Endometrium (tissue), 2 donors: ENCODE data around the gene STRADB.
A peak's percentile ranks its signal among the peaks of the same experiment; 100 is the strongest.
"Not testable (repeated sequence)": the region's sequence is repeated elsewhere in the genome, so short reads cannot be mapped to it uniquely, and the experiment has no call there.

Experiments used
- FAIRE-seq: peaks from 2 replicates; lab custom pipeline; 2012; peaks lifted over from hg19 to GRCh38; lab: Jason Lieb, UNC
- donor health status: control.
- donor health status: control.

Gene STRADB

DNA sequence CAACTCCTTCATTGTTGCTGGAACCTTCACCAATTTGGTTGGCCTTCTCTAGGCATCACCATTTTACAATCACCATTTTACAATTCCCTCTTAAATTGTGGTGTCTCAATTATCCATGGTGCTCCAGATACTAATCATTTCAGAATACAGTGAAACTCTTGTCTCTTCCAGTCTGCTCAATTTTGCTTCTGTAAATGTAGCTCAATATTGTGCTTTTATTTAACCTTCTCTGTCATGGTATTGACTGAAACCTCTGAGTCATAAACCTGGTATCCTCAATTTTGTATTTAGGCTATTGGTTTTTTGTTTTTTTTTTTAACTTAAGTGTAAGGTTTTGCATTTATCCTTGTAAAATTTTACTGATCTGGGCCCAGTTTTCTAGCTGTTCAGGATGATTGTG is 16.1 kb downstream of the STRADB start:
- FAIRE-seq, result peak; percentile 33

DNA sequence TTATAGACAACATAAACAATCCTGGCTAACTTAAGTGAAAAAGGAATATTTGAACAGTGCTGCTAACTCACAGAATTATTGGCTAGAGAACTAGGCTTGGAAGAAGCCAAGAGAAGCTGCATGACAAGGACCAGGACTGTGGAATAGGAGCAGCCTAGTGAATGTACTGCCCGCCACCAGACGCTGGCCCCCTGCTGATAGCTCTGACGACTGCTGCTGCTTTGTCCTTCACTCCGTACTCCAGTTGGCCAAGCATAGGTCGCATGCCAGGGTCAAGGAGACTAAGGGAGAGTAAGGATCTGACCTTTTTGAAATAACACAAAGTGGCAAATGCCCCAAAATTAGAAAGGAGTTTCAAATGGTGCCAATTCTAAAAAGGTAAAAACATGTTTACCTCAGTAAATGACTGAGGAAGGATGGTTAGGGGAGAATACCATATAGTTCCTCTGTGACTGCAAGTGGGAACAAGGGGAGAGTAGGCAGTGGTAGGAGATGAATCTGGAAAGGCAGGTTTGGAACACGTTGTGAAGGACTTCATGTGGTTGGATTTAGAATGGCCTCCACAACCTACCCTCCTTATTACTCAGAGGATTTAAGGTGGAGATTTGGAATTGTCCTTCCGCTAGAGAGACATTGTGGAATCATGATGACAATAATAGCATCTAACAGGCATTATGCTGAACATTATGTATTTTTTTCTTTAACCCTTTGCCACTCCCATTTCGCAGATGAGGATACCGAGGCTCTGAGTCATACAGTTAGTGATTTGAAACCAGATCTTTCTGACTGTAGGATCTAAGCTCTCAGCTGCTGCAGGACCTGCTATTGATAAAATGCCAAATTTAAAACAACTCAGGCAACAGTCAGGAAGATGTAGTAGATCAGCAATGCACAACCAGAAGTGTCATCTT is 19.5 kb downstream of the STRADB start:
- FAIRE-seq, result no peak

DNA sequence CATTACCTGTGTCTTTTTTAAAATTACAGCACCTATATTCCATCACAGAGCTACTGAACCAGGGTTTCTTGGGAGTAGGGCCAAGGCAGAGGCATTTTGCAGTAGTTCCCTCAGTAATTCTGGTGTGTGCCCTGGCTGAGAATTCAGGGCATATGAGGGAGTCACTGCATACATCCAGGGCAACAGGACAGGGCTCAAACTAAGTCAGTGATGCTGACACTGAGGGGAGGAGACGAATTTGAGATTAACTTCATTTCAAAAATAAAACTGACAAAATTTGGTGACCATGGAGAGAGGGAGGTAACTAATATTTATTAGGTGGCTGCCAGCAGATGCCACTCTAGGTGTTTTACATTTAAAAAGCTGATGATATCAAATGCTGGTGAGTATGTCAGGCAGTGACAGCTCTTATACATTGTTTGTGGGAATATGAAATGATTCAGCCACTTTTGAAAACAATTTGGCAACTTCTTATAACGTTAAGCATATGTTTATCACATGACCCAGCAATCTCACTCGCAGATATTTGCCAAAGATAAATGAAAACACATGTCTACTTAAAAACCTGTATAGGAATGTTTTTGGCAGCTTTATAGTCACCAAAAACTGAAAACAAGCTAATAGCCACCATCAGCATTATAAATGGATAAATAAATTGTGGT is 20.3 kb downstream of the STRADB start:
- FAIRE-seq, result no peak

DNA sequence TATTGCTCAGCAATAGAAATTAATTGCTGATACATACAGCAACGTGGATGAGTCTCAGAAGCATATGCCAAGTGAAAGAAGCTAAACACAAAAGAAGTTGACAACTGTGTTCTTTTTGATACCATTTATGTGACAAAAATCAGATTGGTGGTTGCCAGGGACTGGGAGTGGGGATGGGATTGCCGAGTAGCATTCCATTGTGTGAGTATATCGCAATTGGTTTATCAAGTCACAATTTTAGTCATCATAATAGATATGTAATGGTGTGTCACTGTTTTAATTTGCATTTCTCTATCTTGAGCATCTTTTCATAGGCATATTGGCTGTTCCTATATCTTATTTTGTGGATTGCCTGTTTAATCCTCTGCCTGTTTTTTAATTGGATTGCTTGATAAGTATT is 20.9 kb downstream of the STRADB start:
- FAIRE-seq, result no peak

DNA sequence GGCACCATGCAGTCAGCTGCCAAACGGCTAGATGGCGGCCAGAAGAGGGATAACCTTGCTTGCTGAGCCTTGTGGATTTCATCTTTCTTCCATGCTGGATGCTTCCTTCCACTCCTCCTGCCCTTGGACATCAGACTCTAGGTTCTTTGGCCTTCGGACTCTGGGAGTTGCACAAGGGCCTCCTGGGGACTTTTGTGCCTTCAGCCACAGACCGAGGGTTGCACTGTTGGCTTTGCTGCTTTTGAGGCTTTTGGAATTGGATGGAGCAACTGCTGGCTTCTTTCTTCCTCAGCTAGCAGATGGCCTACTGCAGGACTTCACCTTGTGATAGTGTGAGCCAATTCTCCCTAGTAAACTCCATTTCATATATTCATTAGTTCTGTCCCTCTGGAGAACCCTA is 31.0 kb downstream of the STRADB start:
- no peak for FAIRE-seq

DNA sequence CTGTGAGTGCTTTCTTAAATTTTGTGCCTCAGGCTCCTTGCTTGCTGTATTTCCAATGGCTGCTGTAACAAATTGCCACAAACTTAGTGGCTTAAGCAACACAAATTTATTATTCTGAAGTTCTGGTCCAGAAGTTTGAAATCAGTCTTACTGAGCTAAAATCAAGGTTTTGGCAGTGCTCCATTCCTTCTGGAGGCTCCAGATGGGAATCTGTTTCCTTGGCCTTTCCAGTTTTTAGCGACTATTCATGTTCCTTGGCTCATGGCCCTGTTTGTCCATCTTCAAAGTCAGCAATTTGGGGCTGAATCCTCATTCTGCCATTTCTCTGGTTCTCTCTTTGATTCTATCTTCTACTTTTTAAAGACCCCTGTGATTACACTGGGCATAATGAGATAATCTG is 31.8 kb downstream of the STRADB start:
- FAIRE-seq, result no peak

DNA sequence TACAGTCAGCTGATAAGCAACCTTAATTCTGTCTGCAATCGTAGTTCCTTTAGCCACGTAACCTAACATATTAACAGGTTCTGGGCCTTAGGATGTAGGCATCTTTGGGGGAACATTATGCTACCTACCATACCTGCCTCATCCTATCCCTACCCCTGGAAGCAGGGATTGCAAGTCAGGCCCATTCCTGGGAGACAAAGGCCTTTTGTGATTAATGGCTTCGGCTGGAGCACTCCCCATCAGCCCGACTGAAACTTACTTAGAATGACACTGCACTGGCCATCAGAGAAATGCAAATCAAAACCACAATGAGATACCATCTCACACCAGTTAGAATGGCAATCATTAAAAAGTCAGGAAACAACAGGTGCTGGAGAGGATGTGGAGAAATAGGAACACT is 32.2 kb downstream of the STRADB start:
- not testable (repeated sequence) for FAIRE-seq

DNA sequence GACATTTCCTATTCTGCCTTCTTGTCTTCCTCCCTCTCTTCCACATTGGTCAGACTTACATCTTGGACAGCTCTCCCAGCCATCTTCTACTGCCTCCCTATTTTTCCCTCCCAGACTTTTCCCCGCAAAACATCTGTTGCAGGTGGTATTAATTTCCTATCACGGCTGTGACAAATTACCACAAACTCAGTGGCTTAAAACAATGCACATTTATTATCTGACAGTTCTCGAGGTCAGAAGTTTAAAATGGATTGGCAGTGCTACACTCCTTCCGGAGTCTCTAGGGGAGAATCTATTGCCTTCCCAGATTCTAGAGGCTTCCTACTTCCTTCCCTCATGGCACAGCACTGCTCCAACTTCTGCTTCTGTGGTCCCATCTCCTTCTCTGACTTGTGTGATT is 33.3 kb downstream of the STRADB start:
- no peak for FAIRE-seq

DNA sequence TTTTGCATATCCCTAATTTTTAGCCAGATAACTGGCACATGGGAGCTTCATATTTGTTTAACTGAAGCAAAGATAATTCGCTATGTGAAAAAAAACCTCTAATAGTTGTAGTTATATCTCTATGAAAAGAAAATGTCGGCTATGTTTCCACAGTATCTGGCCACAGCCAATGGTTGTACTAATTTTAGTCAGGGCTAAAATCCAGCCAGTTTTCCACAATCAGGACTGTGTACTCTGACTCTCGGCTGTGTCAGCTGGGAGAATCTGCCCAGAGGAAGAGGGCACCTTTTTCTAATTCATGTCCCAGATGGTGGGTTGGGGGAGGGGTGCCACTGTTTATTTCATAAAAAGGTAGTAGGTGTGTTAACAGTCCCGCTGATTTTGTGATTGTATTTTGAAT is 38.8 kb downstream of the STRADB start:
- FAIRE-seq, result no peak

DNA sequence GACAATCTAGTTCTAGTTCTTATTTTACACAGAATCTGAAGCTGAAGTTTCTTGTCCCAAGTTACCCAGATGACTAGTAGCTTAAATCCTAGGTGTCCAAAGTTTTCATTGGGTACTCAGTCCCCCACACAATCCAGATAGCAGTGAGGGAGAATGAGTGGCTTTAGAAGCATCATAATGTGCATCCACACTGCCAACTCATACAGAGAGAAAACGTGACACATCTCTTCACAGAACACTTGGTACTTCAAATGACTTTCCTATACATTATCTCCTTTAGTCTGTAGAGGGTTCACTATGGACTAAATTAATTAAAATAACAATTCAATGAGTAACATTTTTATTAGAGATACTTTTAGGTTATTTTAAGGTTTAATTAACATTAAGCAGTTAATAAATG is 45.2 kb downstream of the STRADB start:
- FAIRE-seq, result no peak

DNA sequence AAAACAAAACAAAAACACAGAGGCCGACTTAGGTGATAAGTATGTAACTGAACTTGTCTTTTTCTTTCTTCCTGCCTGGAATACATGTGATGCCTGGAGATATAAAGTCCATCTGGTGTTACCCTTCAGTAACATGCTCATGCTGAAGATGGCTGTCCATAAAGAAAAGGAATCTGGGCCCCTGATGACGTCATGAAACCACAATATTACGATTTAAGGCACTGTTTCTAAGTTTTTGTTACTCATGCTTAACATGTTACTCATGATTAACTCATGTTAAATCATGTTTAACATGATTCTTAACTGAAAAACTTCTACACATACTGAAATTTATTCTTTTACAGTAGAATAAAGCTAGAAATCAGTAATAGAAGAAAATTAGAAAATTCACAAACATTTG is 49.0 kb downstream of the STRADB start:
- FAIRE-seq, result no peak

DNA sequence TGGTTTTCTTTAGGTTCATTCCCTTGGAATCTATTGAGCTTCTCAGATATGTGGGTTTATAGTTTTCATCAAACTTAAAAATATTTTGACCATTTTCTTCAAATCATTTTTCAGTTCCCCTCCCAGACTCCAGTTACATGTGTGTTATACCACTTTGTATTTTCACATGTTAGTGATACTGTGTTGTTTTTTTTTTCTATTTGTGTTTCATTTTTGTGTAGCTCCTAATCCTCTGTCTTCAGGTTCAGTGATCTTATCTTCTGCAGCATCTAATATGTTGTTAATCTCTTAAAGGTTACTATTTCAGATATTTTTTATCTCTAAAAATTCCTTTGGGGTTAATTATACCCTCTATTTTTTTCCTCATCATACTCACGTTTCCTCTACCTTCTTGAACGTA is 51.2 kb downstream of the STRADB start:
- no peak for FAIRE-seq

DNA sequence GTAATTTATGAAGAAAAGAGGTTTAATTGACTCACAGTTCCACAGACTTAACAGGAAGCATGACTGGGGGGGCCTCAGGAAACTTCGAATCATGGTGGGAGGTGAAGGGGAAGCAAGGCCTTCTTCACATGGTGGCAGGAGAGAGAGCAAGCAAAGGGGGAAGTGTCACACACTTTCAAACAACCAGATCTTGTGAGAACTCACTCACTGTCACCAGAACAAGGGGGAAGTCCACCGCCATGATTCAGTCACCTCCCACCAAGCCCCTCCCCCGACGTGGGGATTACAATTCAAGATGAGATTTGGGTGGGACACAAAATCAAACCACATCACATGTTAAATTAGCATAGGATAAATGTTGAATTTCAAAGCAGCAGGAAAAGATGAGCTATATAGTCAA is 56.2 kb downstream of the STRADB start:
- no peak for FAIRE-seq

DNA sequence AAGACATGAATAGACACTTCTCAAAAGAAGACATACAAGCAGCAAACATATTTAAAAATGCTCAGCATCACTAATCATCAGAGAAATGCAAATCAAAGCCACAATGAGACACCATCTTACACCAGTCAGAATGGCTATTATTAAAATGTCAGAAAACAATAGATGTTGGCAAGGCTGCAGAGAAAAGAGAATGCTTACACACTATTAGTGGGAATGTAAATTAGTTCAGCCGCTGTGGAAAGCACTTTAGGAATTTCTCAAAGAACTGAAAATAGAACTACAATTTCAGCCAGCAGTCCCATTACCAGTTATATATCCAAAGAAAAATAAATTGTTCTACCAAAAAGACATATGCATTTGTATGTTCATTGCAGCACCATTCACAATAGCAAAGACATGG is 61.7 kb downstream of the STRADB start:
- FAIRE-seq, result no peak

DNA sequence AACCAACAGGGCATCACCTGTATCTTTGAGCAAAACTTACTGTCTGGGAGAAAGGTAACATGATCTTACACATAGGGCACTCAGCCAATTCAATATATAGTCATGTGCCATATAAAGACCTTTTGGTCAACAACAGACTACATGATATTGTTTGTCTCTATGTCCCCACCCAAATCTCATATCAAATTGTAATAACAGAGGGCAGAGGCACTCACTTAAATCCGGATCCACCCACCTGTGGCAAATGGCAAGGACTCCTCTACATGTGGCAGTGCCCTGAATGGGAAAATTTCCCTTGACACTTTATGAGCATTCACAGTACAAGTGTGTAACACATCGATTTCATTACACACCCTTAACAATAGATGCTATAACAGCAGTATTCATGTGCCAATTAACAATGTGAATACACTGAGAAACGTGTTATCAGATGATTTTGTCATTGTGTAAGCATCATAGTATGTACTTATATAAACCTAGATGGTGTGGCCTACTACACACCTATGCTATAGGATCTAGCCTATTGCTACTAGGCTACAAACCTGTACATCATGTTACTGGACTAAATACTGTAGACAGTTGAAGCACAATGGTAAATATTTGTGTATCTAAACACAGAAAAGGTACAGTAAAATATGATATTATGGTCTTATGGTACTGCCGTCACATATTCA is 64.2 kb downstream of the STRADB start:
- FAIRE-seq, result no peak

DNA sequence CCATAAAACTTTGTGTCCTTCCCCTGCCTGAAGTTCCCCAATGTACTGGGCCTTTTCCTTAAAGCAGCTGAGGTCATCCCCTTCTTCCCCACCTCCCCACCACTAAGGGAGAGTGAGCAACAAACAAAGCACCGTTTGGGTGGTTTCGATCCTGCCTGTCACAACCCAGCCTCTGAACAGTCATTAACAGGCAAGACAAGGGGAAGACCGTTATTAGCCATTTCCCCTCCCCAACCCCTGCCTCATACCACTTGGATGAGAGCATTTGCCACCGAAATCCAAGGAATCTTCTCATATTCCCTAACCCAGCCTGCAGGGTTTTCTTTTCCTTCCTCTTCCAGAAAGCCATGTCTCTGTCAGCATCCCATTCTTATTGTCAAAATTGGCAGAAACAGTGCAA is 65.6 kb downstream of the STRADB start:
- FAIRE-seq, result no peak

DNA sequence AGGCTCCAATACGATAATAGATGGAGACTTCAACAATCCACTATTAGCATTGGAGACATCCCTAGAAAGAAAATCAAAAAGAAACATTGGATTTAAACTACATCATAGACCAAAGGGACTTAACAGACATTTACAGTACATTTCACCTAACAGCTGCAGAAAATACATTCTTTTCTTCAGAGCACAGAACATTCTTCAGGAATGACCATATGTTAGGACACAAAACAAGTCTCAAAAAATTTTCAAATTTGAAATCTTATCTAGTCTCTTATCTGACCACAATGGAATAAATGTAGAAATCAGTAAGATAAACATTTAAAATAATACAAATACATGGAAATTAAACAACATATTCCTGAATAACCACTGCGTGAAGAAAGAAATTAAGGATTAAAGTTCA is 68.7 kb downstream of the STRADB start:
- no peak for FAIRE-seq

DNA sequence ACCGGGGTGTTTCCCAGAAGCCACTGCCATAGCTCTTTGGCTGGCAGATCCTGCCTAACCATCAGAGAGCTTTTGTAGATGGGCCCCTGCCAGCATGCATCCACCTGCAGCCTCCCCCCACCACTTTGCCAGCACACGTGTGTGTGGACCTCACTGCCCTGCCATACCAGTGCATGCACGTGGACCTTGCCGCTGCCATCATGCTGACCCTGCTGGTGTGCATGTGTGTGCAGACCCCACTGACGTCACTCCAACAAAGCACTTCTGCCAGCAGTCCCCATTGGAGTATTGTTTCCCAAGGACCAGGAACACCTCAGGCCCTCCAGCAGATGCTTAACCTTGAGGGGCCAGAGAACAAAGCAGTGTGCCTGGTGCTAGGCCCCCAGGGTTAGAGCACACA is 71.4 kb downstream of the STRADB start:
- no peak for FAIRE-seq

DNA sequence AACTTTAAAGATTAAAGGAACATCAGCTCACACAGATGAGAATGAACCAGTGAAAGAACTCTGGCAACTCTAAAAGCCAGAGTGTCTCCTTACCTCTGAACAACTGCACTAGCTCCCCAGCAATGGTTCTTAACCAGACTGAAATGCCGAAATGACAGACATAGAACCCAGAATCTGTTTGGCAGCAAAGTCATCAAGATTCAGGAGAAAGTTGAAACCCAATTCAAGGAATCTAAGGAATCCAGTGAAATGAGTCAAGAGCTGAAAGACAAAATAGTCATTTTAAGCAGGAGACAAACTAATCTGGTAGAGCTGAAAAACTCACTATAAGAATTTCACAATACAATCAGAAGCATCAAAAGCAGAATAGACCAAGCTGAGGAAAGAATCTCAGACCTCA is 72.0 kb downstream of the STRADB start:
- FAIRE-seq, result no peak
